ENCODE data around the gene CRACR2B. TPM values are rescaled to one million over a fixed set of nuclear protein-coding genes. Genes with fewer than 3 reads are reported as not detected.
A peak's percentile ranks its signal among the peaks of the same experiment; 100 is the strongest.

Gene CRACR2B
- total and polyA plus RNA-seq, 2 experiments from 2014 or later, result 2.0 to 2.3 TPM

GRCh38 chr11:876545-876944 lies 48.8 kb downstream of the CRACR2B start:
- H3K27ac ChIP-seq, result no peak overlapping the region
- DNase-seq, result peak; percentile 44
- no peak overlapping the region for H3K4me2 ChIP-seq (ENCODE audit: unreplicated experiment)
- H3K4me3 ChIP-seq, result no peak overlapping the region
- no peaks in the 10 kb centered on the region for H3F3A ChIP-seq (ENCODE audit: insufficient read depth)
- TF ChIP-seq EZH2phosphoT487 (IDR thresholded peaks at IDR 0.05; ENCODE audit: insufficient read depth, low read depth) (no peak), EZH2 (IDR thresholded peaks at IDR 0.05; ENCODE audit: insufficient read depth, poor library complexity, severe bottlenecking) (no peak)
- no peaks in the 10 kb centered on the region for H3K9me3 ChIP-seq (ENCODE audit: low read depth)
- no peaks in the 10 kb centered on the region; the same call in 1 of the 2 replicates for H3K36me3 ChIP-seq (ENCODE audit: low read depth)
- no peaks in the 10 kb centered on the region for H3K9me2 ChIP-seq (ENCODE audit: insufficient read depth)
- H4K20me1 ChIP-seq (ENCODE audit: insufficient read depth), result no peaks in the 10 kb centered on the region
- H3K27me3 ChIP-seq (replicated peaks; ENCODE audit: insufficient read depth), result no peaks in the 10 kb centered on the region
- WGBS, 2 experiments (ENCODE audit: low coverage in 1 of 2, low lambda C conversion rate in 2 of 2, missing lambda C conversion rate in 2 of 2), result 46 to 51% methylated on average over 12 of the region's 12 CpGs
- no peak overlapping the region for H3K9ac ChIP-seq
- H3K79me2 ChIP-seq (ENCODE audit: insufficient read depth), result no peaks in the 10 kb centered on the region
- no peak overlapping the region for H2AFZ ChIP-seq
- no peaks in the 10 kb centered on the region for H3K4me1 ChIP-seq (ENCODE audit: insufficient read depth)
- in situ Hi-C loops (cut with MboI), result no loop called here

- Histone ChIP-seq H3K27ac (no peak overlapping the region), H3K9ac (no peak overlapping the region), H3K79me2 (ENCODE audit: insufficient read depth) (no peaks in the 10 kb centered on the region), H3K4me1 (ENCODE audit: insufficient read depth) (no peaks in the 10 kb centered on the region), H3K9me2 (ENCODE audit: insufficient read depth) (no peaks in the 10 kb centered on the region), H3K4me2 (ENCODE audit: unreplicated experiment) (no peak overlapping the region), H3K36me3 (ENCODE audit: low read depth) (no peaks in the 10 kb centered on the region; the same call in 1 of the 2 replicates), H3K27me3 (replicated peaks; ENCODE audit: insufficient read depth) (no peaks in the 10 kb centered on the region), H4K20me1 (ENCODE audit: insufficient read depth) (no peaks in the 10 kb centered on the region), H3K4me3 (no peak overlapping the region), H3K9me3 (ENCODE audit: low read depth) (no peaks in the 10 kb centered on the region), H2AFZ (no peak overlapping the region), H3F3A (ENCODE audit: insufficient read depth) (no peaks in the 10 kb centered on the region)
- in situ Hi-C loops (cut with MboI), result no loop called here
- no peak for DNase-seq
- 94 to 100% methylated on average over 1 to 11 of the region's 11 CpGs for WGBS, 2 experiments (ENCODE audit: low coverage in 1 of 2, low lambda C conversion rate in 2 of 2, missing lambda C conversion rate in 2 of 2)
- TF ChIP-seq EZH2 (IDR thresholded peaks at IDR 0.05; ENCODE audit: insufficient read depth, poor library complexity, severe bottlenecking) (no peak), EZH2phosphoT487 (IDR thresholded peaks at IDR 0.05; ENCODE audit: insufficient read depth, low read depth) (no peak)
Observed at GRCh38 chr11:877565-877964, 49.8 kb downstream of the CRACR2B start.

- no peaks in the 10 kb centered on the region for H4K20me1 ChIP-seq (ENCODE audit: insufficient read depth)
- no peak overlapping the region for H3K27ac ChIP-seq
- H3K9me2 ChIP-seq (ENCODE audit: insufficient read depth), result no peaks in the 10 kb centered on the region
- H2AFZ ChIP-seq, result no peak overlapping the region
- no peaks in the 10 kb centered on the region; the same call in 1 of the 2 replicates for H3K36me3 ChIP-seq (ENCODE audit: low read depth)
- no peak overlapping the region for H3K4me2 ChIP-seq (ENCODE audit: unreplicated experiment)
- in situ Hi-C loops (cut with MboI), result no loop called here
- H3K79me2 ChIP-seq (ENCODE audit: insufficient read depth), result no peaks in the 10 kb centered on the region
- H3K27me3 ChIP-seq (replicated peaks; ENCODE audit: insufficient read depth), result no peaks in the 10 kb centered on the region
- H3K4me1 ChIP-seq (ENCODE audit: insufficient read depth), result no peaks in the 10 kb centered on the region
- H3K9me3 ChIP-seq (ENCODE audit: low read depth), result no peaks in the 10 kb centered on the region
- TF ChIP-seq EZH2phosphoT487 (IDR thresholded peaks at IDR 0.05; ENCODE audit: insufficient read depth, low read depth), result no peak
- no peak for TF ChIP-seq EZH2 (IDR thresholded peaks at IDR 0.05; ENCODE audit: insufficient read depth, poor library complexity, severe bottlenecking)
- H3K4me3 ChIP-seq, result no peak overlapping the region
- H3K9ac ChIP-seq, result no peak overlapping the region
- H3F3A ChIP-seq (ENCODE audit: insufficient read depth), result no peaks in the 10 kb centered on the region
- 90 to 92% methylated on average over 11 to 14 of the region's 14 CpGs for WGBS, 2 experiments (ENCODE audit: low coverage in 1 of 2, low lambda C conversion rate in 2 of 2, missing lambda C conversion rate in 2 of 2)
- no peak for DNase-seq
Observed at GRCh38 chr11:880447-880846, 52.7 kb downstream of the CRACR2B start.

Small RNA genes within 50 kb of the gene (small RNA-seq; reads per million reads assigned to genes)
- gene SNORA52 (ENCODE audit: low read depth, low replicate concordance), result not detected

Other genes with a start within 250 kb of the CRACR2B start
- gene IRF7, start 212.0 kb upstream of the CRACR2B start, total RNA-seq (2014; rRNA removed; shearing (Covaris generic)), result 3.7 and 11.8 TPM in 2 replicates
- 4.7 and 5.1 TPM in 2 replicates for gene IRF7, start 212.0 kb upstream of the CRACR2B start, polyA plus RNA-seq (2016; fragmentation: Nextera tagmentation; extraction: Ambion mirVana)
- not detected in 2 replicates for gene CDHR5, start 203.0 kb upstream of the CRACR2B start, total RNA-seq (2014; rRNA removed; shearing (Covaris generic))
- gene CDHR5, start 203.0 kb upstream of the CRACR2B start, polyA plus RNA-seq (2016; fragmentation: Nextera tagmentation; extraction: Ambion mirVana), result not detected in 2 replicates
- not detected in 2 replicates for gene SCT, start 200.7 kb upstream of the CRACR2B start, total RNA-seq (2014; rRNA removed; shearing (Covaris generic))
- not detected in 2 replicates for gene SCT, start 200.7 kb upstream of the CRACR2B start, polyA plus RNA-seq (2016; fragmentation: Nextera tagmentation; extraction: Ambion mirVana)
- gene DRD4, start 190.7 kb upstream of the CRACR2B start, total RNA-seq (2014; rRNA removed; shearing (Covaris generic)), result not detected in 2 replicates
- not detected in 2 replicates for gene DRD4, start 190.7 kb upstream of the CRACR2B start, polyA plus RNA-seq (2016; fragmentation: Nextera tagmentation; extraction: Ambion mirVana)
- 31.6 and 38.5 TPM in 2 replicates for gene DEAF1, start 132.7 kb upstream of the CRACR2B start, total RNA-seq (2014; rRNA removed; shearing (Covaris generic))
- 31.7 and 35.0 TPM in 2 replicates for gene DEAF1, start 132.7 kb upstream of the CRACR2B start, polyA plus RNA-seq (2016; fragmentation: Nextera tagmentation; extraction: Ambion mirVana)
- 27.0 and 37.3 TPM in 2 replicates for gene TMEM80, start 132.1 kb upstream of the CRACR2B start, total RNA-seq (2014; rRNA removed; shearing (Covaris generic))
- 47.9 and 50.1 TPM in 2 replicates for gene TMEM80, start 132.1 kb upstream of the CRACR2B start, polyA plus RNA-seq (2016; fragmentation: Nextera tagmentation; extraction: Ambion mirVana)
- 58.3 and 59.7 TPM in 2 replicates for gene EPS8L2, start 121.7 kb upstream of the CRACR2B start, total RNA-seq (2014; rRNA removed; shearing (Covaris generic))
- 46.4 and 48.2 TPM in 2 replicates for gene EPS8L2, start 121.7 kb upstream of the CRACR2B start, polyA plus RNA-seq (2016; fragmentation: Nextera tagmentation; extraction: Ambion mirVana)
- gene TALDO1, start 80.5 kb upstream of the CRACR2B start, total RNA-seq (2014; rRNA removed; shearing (Covaris generic)), result 185 and 216 TPM in 2 replicates
- 313 and 318 TPM in 2 replicates for gene TALDO1, start 80.5 kb upstream of the CRACR2B start, polyA plus RNA-seq (2016; fragmentation: Nextera tagmentation; extraction: Ambion mirVana)
- gene GATD1, start 50.4 kb upstream of the CRACR2B start, total RNA-seq (2014; rRNA removed; shearing (Covaris generic)), result 38.3 and 45.0 TPM in 2 replicates
- 27.0 and 27.4 TPM in 2 replicates for gene GATD1, start 50.4 kb upstream of the CRACR2B start, polyA plus RNA-seq (2016; fragmentation: Nextera tagmentation; extraction: Ambion mirVana)
- 2.1 and 2.8 TPM in 2 replicates for gene CEND1, start 37.8 kb upstream of the CRACR2B start, total RNA-seq (2014; rRNA removed; shearing (Covaris generic))
- gene CEND1, start 37.8 kb upstream of the CRACR2B start, polyA plus RNA-seq (2016; fragmentation: Nextera tagmentation; extraction: Ambion mirVana), result 3.4 and 3.9 TPM in 2 replicates
- gene SLC25A22, start 29.6 kb upstream of the CRACR2B start, total RNA-seq (2014; rRNA removed; shearing (Covaris generic)), result 10.5 and 13.9 TPM in 2 replicates
- 18.7 and 19.4 TPM in 2 replicates for gene SLC25A22, start 29.6 kb upstream of the CRACR2B start, polyA plus RNA-seq (2016; fragmentation: Nextera tagmentation; extraction: Ambion mirVana)
- 4.2 and 6.4 TPM in 2 replicates for gene PIDD1, start 22.7 kb upstream of the CRACR2B start, total RNA-seq (2014; rRNA removed; shearing (Covaris generic))
- gene PIDD1, start 22.7 kb upstream of the CRACR2B start, polyA plus RNA-seq (2016; fragmentation: Nextera tagmentation; extraction: Ambion mirVana), result 7.3 and 8.5 TPM in 2 replicates
- gene RPLP2, start 18.0 kb upstream of the CRACR2B start, total RNA-seq (2014; rRNA removed; shearing (Covaris generic)), result 162 and 263 TPM in 2 replicates
- 726 and 744 TPM in 2 replicates for gene RPLP2, start 18.0 kb upstream of the CRACR2B start, polyA plus RNA-seq (2016; fragmentation: Nextera tagmentation; extraction: Ambion mirVana)
- gene PNPLA2, start 9.0 kb upstream of the CRACR2B start, total RNA-seq (2014; rRNA removed; shearing (Covaris generic)), result 35.2 and 38.7 TPM in 2 replicates
- gene PNPLA2, start 9.0 kb upstream of the CRACR2B start, polyA plus RNA-seq (2016; fragmentation: Nextera tagmentation; extraction: Ambion mirVana), result 87.6 and 98.1 TPM in 2 replicates
- 1,651 and 1,751 TPM in 2 replicates for gene CD151, start 5.0 kb downstream of the CRACR2B start, total RNA-seq (2014; rRNA removed; shearing (Covaris generic))
- 796 and 807 TPM in 2 replicates for gene CD151, start 5.0 kb downstream of the CRACR2B start, polyA plus RNA-seq (2016; fragmentation: Nextera tagmentation; extraction: Ambion mirVana)
- 67.8 and 113 TPM in 2 replicates for gene POLR2L, start 14.6 kb downstream of the CRACR2B start, total RNA-seq (2014; rRNA removed; shearing (Covaris generic))
- 804 and 820 TPM in 2 replicates for gene POLR2L, start 14.6 kb downstream of the CRACR2B start, polyA plus RNA-seq (2016; fragmentation: Nextera tagmentation; extraction: Ambion mirVana)
- 340 and 393 TPM in 2 replicates for gene TSPAN4, start 14.9 kb downstream of the CRACR2B start, total RNA-seq (2014; rRNA removed; shearing (Covaris generic))
- gene TSPAN4, start 14.9 kb downstream of the CRACR2B start, polyA plus RNA-seq (2016; fragmentation: Nextera tagmentation; extraction: Ambion mirVana), result 343 and 344 TPM in 2 replicates
- gene CHID1, start 82.9 kb downstream of the CRACR2B start, total RNA-seq (2014; rRNA removed; shearing (Covaris generic)), result 72.3 and 91.9 TPM in 2 replicates
- 202 and 215 TPM in 2 replicates for gene CHID1, start 82.9 kb downstream of the CRACR2B start, polyA plus RNA-seq (2016; fragmentation: Nextera tagmentation; extraction: Ambion mirVana)
- gene AP2A2, start 98.0 kb downstream of the CRACR2B start, total RNA-seq (2014; rRNA removed; shearing (Covaris generic)), result 32.2 and 38.3 TPM in 2 replicates
- 27.5 and 31.1 TPM in 2 replicates for gene AP2A2, start 98.0 kb downstream of the CRACR2B start, polyA plus RNA-seq (2016; fragmentation: Nextera tagmentation; extraction: Ambion mirVana)
- not detected in 2 replicates for gene MUC6, start 208.8 kb downstream of the CRACR2B start, total RNA-seq (2014; rRNA removed; shearing (Covaris generic))
- not detected in 2 replicates for gene MUC6, start 208.8 kb downstream of the CRACR2B start, polyA plus RNA-seq (2016; fragmentation: Nextera tagmentation; extraction: Ambion mirVana)
- not detected in 2 replicates for gene MUC2, start 247.0 kb downstream of the CRACR2B start, total RNA-seq (2014; rRNA removed; shearing (Covaris generic))
- gene MUC2, start 247.0 kb downstream of the CRACR2B start, polyA plus RNA-seq (2016; fragmentation: Nextera tagmentation; extraction: Ambion mirVana), result not detected in 2 replicates

Data from GM23248 (cell line).